SU-DHL-6 (cell line): ENCODE data around the gene SULT2B1.
"Not testable (repeated sequence)": the region's sequence is repeated elsewhere in the genome, so short reads cannot be mapped to it uniquely, and the experiment has no call there.

ENCODE experiments used
- H2AFZ ChIP-seq: fragments of 200-600 bp; sonication (generic); 2 replicates; pipeline ENCODE4 v1.6.1; 2014; ENCODE audit warnings: low read depth, mild to moderate bottlenecking, moderate library complexity, mixed read lengths, antibody characterized with exemption, low read length; ENCODE audit not compliant: severe bottlenecking
- H3F3A ChIP-seq: fragments of 200-600 bp; shearing (Covaris generic); 2 replicates; pipeline ENCODE4 v1.6.0; 2016; ENCODE audit warnings: antibody characterized with exemption, mild to moderate bottlenecking; ENCODE audit not compliant: insufficient read depth
- H3K27ac ChIP-seq: fragments of 200-600 bp; sonication (generic); 2 replicates; pipeline ENCODE4 v1.5.1; 2016; ENCODE audit warnings: low read depth, mild to moderate bottlenecking, low read length, moderate library complexity, mixed read lengths
- H3K27me3 ChIP-seq: fragments of 200-600 bp; sonication (generic), shearing (Covaris generic); 2 replicates; pipeline ENCODE4 v1.6.0; 2014; ENCODE audit warnings: mild to moderate bottlenecking, low read length
- H3K36me3 ChIP-seq: fragments of 200-600 bp; sonication (generic); 2 replicates; pipeline ENCODE4 v1.6.1; 2014; ENCODE audit warnings: mild to moderate bottlenecking, low read length, mixed read lengths
- H3K4me2 ChIP-seq: fragments of 300-600, 200-600 bp; shearing (Covaris generic), sonication (generic); 2 replicates; pipeline ENCODE4 v1.6.0; 2014; ENCODE audit warnings: low read length, low read depth, mild to moderate bottlenecking; ENCODE audit not compliant: poor library complexity, severe bottlenecking
- H3K4me3 ChIP-seq: fragments of 200-600 bp; sonication (generic); 2 replicates; pipeline ENCODE4 v1.5.1; 2014; ENCODE audit warnings: antibody characterized with exemption, low read length, mild to moderate bottlenecking, mixed read lengths; ENCODE audit not compliant: insufficient read depth, poor library complexity, severe bottlenecking
- H3K79me2 ChIP-seq: fragments of 200-600 bp; sonication (generic); 2 replicates; pipeline ENCODE4 v1.6.1; 2014; ENCODE audit warnings: mild to moderate bottlenecking, low read length, moderate library complexity; ENCODE audit not compliant: insufficient read depth
- H3K9ac ChIP-seq: fragments of 200-600 bp; sonication (generic); 2 replicates; pipeline ENCODE4 v1.7.0; 2014; ENCODE audit warnings: mild to moderate bottlenecking, low read length
- H3K9me2 ChIP-seq: fragments of 200-600 bp; sonication (generic); replicated peaks from 2 replicates; pipeline ENCODE4 v1.6.1; 2014; ENCODE audit warnings: low read length; ENCODE audit not compliant: insufficient read depth
- H3K9me3 ChIP-seq: fragments of 200-600 bp; sonication (generic); 2 replicates; pipeline ENCODE4 v1.6.1; 2014; ENCODE audit warnings: low read length, mixed read lengths; ENCODE audit not compliant: insufficient read depth
- H4K20me1 ChIP-seq: fragments of 200-600 bp; sonication (generic); 2 replicates; pipeline ENCODE4 v1.6.1; 2014; ENCODE audit warnings: low read depth, mild to moderate bottlenecking, antibody characterized with exemption, low read length, moderate library complexity, mixed read lengths
- EZH2phosphoT487 ChIP-seq: fragments of 200-600 bp; sonication (generic), shearing (Covaris generic); conservative IDR thresholded peaks from 2 replicates; pipeline ENCODE4 v1.6.1; 2018; ENCODE audit warnings: mild to moderate bottlenecking, antibody characterized with exemption, low read length, moderate library complexity, mixed read lengths
- TF ChIP-seq, protein P1 (sequence below): fragments of 200-600 bp; sonication (generic); IDR thresholded peaks from one replicate; pipeline ENCODE4 v1.5.1; 2017; ENCODE audit warnings: antibody characterized with exemption, mild to moderate bottlenecking, low read length, moderate library complexity; ENCODE audit not compliant: insufficient read depth, poor library complexity, severe bottlenecking

SULT2B1 gene

GRCh38 chr19:48516536-48516935, 35.4 kb upstream of the SULT2B1 start:
- no peaks in the 10 kb centered on the region for H3K9me2 ChIP-seq
- no peaks in the 10 kb centered on the region for H4K20me1 ChIP-seq
- no peaks in the 10 kb centered on the region for H3K9me3 ChIP-seq
- no peak overlapping the region for H3K9ac ChIP-seq
- H2AFZ ChIP-seq, result no peak overlapping the region
- H3F3A ChIP-seq, result peaks cover 8% of the 10 kb centered on the region
- H3K79me2 ChIP-seq, result no peaks in the 10 kb centered on the region
- no peak for TF ChIP-seq EZH2phosphoT487
- TF ChIP-seq, protein P1, sequence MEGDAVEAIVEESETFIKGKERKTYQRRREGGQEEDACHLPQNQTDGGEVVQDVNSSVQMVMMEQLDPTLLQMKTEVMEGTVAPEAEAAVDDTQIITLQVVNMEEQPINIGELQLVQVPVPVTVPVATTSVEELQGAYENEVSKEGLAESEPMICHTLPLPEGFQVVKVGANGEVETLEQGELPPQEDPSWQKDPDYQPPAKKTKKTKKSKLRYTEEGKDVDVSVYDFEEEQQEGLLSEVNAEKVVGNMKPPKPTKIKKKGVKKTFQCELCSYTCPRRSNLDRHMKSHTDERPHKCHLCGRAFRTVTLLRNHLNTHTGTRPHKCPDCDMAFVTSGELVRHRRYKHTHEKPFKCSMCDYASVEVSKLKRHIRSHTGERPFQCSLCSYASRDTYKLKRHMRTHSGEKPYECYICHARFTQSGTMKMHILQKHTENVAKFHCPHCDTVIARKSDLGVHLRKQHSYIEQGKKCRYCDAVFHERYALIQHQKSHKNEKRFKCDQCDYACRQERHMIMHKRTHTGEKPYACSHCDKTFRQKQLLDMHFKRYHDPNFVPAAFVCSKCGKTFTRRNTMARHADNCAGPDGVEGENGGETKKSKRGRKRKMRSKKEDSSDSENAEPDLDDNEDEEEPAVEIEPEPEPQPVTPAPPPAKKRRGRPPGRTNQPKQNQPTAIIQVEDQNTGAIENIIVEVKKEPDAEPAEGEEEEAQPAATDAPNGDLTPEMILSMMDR, result no peak
- H3K4me3 ChIP-seq, result no peak overlapping the region
- no peak overlapping the region for H3K4me2 ChIP-seq
- H3K27me3 ChIP-seq, result no peaks in the 10 kb centered on the region
- no peak overlapping the region for H3K27ac ChIP-seq
- H3K36me3 ChIP-seq, result no peaks in the 10 kb centered on the region

GRCh38 chr19:48518207-48518606, 33.8 kb upstream of the SULT2B1 start:
- no peaks in the 10 kb centered on the region for H4K20me1 ChIP-seq
- H3K9me3 ChIP-seq, result no peaks in the 10 kb centered on the region
- H3K36me3 ChIP-seq, result no peaks in the 10 kb centered on the region
- H3F3A ChIP-seq, result peaks cover under 1% of the 10 kb centered on the region; the same call in 1 of the 2 replicates
- no peak overlapping the region for H3K4me3 ChIP-seq
- TF ChIP-seq, protein P1, result no peak
- TF ChIP-seq EZH2phosphoT487, result no peak
- H3K79me2 ChIP-seq, result no peaks in the 10 kb centered on the region
- no peak overlapping the region for H3K4me2 ChIP-seq
- no peaks in the 10 kb centered on the region for H3K27me3 ChIP-seq
- no peak overlapping the region for H3K27ac ChIP-seq
- H3K9ac ChIP-seq, result no peak overlapping the region
- no peaks in the 10 kb centered on the region for H3K9me2 ChIP-seq
- H2AFZ ChIP-seq, result no peak overlapping the region

GRCh38 chr19:48519426-48519825, 32.5 kb upstream of the SULT2B1 start:
- not testable (repeated sequence) for H3K27ac ChIP-seq, H3K9me2 ChIP-seq, H2AFZ ChIP-seq, H3K27me3 ChIP-seq, H3K9ac ChIP-seq, H3K79me2 ChIP-seq, H3K4me3 ChIP-seq, H4K20me1 ChIP-seq, H3K4me2 ChIP-seq, H3K36me3 ChIP-seq, H3K9me3 ChIP-seq, H3F3A ChIP-seq

DNA sequence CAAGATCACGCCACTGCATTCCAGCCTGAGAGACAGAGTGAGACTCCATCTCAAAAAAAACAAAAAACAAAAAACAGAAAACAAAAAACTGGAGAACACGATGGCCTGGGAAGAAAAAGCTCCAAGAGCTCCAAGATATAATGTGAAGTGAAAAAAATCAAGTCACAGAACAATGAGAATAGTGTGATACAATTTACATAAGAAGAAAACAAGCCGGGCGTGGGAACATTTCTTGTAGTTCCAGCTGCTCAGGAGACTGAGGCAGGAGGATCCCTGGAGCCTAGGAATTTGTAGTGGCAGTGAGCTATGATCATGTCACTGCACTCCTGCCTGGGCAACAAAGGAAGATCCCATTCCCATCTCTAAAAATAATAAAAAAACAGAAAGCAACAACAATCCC, 31.8 kb upstream of the SULT2B1 start:
- no peak overlapping the region for H3K27ac ChIP-seq
- no peaks in the 10 kb centered on the region for H3K9me3 ChIP-seq
- H3K79me2 ChIP-seq, result no peaks in the 10 kb centered on the region
- TF ChIP-seq, protein P1, result no peak
- no peak for TF ChIP-seq EZH2phosphoT487
- H3K4me2 ChIP-seq, result no peak overlapping the region
- no peaks in the 10 kb centered on the region for H3K27me3 ChIP-seq
- no peaks in the 10 kb centered on the region for H4K20me1 ChIP-seq
- H3K9me2 ChIP-seq, result no peaks in the 10 kb centered on the region
- H3K36me3 ChIP-seq, result no peaks in the 10 kb centered on the region
- H3K9ac ChIP-seq, result no peak overlapping the region
- no peak overlapping the region for H2AFZ ChIP-seq
- no peaks in the 10 kb centered on the region for H3F3A ChIP-seq
- H3K4me3 ChIP-seq, result no peak overlapping the region
